CD4-positive, alpha-beta T cell treated with Interleukin-6 for 4 hours (primary cell): ENCODE measurements around the gene SWI5.

Experiments
- DNase-seq: peaks from one replicate; pipeline ENCODE4 v3.0.0-alpha.2; 2020; ENCODE audit warnings: mixed read lengths

SWI5 gene

DNA sequence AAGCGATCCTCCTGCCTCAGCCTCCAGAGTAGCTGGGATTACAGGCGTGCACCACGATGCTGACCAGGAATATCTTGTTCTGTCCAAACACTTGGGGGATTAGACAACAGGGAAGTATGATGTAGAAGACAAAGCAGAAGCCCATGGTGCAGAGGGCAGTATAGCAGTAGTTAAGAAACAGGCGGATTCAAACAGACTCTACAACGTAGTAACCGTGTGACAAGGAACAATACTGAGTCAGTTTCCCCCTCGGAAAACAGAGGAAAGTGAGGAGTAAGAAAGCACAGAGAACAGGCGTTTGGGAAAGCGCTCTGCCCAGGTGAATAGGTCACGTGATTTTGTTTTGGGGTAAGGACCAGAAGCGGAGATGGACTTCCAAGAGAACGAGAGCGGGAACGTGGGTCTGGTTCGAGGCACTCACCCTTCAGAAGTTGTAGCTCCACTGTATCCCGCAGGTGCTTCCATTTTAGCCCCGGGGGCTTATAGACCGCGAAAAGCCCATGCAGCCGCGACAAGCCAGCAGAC lies 45.9 kb downstream of the SWI5 start:
- no peak for DNase-seq

- DNase-seq: peak; percentile 95
Measured at GRCh38 chr9:128322404-128323211, 46.5 kb downstream of the SWI5 start, which contains the start of the genes COQ4 and TRUB2. Gene COQ4 (plus strand): TSS chr9:128322839. CDS start chr9:128322859, 20 bp downstream. Gene TRUB2 (minus strand): TSS chr9:128322447. CDS start chr9:128322408, 39 bp downstream.

GRCh38 chr9:128323212-128323730 lies 47.2 kb downstream of the SWI5 start:
- DNase-seq: no peak

GRCh38 chr9:128323791-128324190 lies 47.7 kb downstream of the SWI5 start:
- no peak for DNase-seq

DNA sequence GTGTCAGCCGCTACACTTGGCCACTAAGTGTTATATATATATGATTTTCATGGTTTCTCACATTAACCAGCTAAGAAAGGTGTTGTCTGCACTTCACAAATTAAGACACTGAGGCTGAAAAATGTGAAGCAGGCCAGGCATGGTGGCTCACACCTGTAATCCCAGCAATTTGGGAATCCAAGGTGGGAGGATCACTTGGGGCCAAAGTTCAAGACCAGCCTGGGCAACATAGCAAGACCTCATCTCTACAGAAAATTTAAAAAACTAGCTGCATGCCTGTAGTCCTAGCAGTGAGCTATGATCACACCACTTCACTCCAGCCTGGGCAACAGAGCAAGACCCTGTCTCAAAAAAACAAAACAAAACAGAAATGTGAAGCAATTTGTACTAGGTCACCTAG lies 48.3 kb downstream of the SWI5 start:
- DNase-seq: no peak

DNA sequence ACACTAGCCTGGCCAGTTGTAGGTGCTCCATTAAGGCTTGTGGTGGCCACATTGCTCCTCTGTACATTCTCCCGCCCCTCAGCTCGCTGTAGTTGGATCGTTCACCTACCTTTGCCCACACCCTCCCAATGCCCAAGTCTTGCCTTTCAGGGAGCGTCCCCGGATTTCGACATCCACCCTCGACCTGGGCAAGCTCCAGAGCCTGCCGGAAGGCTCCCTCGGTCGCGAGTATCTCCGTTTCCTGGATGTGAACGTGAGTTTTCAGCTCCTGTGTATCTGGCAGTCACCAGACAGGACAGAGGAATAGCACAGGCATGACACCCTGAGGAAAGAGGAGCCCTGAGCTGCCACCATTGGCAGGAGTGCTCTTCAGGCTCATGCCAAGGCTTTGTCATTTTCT lies 49.6 kb downstream of the SWI5 start:
- DNase-seq: no peak

- DNase-seq: no peak
Measured at GRCh38 chr9:128333451-128333869, 57.4 kb downstream of the SWI5 start.

GRCh38 chr9:128335161-128335560 lies 59.1 kb downstream of the SWI5 start:
- DNase-seq: no peak

GRCh38 chr9:128335914-128336313 lies 59.8 kb downstream of the SWI5 start:
- DNase-seq: no peak

DNA sequence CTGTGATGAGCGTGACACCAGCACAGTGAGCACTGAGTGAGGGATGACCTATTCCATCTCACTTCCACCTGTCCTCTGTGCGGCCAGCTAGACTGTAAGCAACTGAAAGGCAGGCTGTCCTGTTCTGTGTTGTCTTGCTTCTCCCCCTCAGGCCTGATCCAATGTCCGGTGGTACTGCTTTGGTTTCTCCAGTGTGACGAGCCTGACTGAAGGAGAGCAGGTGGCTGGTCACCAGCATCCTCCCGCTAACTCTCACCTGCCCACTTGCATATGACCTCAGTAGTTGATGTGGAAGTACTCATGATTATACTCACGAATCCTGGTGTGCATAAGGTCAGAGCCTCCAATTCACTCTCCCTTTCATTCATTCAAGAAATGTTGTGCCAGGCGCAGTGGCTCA lies 61.9 kb downstream of the SWI5 start:
- DNase-seq: no peak
